ENCODE data around the gene HPDL. TPM values are rescaled to one million over a fixed set of nuclear protein-coding genes. Genes with fewer than 3 reads are reported as not detected.

HPDL gene
- total RNA-seq, 1 donor from 2014 or later = 8.3 TPM

- intact Hi-C loops (cut with micrococcal nuclease) = no loop called here
These were observed 22.4 kb downstream of the HPDL start for GRCh38 chr1:45348966-45349677.

DNA sequence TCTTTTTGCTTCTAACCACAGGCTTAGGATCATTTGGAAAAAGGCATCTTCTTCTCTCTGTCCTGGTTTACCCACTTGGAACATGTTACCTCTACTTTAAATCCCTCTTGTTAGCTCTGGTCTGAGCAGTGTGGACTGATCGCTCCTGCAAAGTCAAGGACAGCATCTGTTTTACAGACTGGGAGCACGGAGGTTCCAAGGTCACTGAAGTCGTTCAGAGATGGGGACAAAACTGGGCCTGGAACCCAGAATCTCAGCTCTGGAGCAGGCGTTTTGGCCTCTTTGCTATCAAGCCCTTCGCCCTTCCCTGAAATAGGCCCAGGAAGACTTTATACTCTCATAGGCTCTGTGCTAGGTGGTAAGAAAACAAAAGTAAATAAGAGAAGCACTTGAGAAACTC lies 24.8 kb downstream of the HPDL start:
- intact Hi-C loops (cut with micrococcal nuclease) = no loop called here

GRCh38 chr1:45353685-45354084 lies 27.0 kb downstream of the HPDL start:
- intact Hi-C loops (cut with micrococcal nuclease) = no loop called here

GRCh38 chr1:45354838-45355237 lies 28.1 kb downstream of the HPDL start:
- intact Hi-C loops (cut with micrococcal nuclease) = no loop called here

DNA sequence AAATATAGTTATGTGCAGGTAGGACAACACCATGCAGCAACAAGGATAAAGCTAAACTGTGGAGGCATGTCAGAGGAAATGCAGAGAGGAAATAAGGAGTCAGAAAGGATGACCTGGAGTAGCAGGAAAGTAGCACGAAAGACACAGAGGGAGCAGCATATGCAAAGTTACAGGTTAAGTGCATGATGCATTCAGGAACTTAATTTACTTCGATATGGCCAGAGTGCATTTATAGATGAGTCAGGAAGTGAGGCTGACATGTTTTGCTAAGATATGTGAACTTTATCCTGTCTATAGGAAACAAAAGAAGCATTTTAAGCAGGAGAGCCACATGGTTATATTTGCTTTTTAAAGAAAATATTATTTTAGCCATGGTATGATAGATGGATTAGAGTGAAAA lies 29.0 kb downstream of the HPDL start:
- intact Hi-C loops (cut with micrococcal nuclease) = no loop called here

- intact Hi-C loops (cut with micrococcal nuclease) = no loop called here
These were observed 29.5 kb downstream of the HPDL start for GRCh38 chr1:45356186-45356585.

- intact Hi-C loops (cut with micrococcal nuclease) = loop anchor here (1.0 kb wide), 2 partner anchors 133 to 210 kb away; no protein-coding TSS in a partner anchor
These were observed 33.3 kb downstream of the HPDL start for GRCh38 chr1:45359882-45360513.

DNA sequence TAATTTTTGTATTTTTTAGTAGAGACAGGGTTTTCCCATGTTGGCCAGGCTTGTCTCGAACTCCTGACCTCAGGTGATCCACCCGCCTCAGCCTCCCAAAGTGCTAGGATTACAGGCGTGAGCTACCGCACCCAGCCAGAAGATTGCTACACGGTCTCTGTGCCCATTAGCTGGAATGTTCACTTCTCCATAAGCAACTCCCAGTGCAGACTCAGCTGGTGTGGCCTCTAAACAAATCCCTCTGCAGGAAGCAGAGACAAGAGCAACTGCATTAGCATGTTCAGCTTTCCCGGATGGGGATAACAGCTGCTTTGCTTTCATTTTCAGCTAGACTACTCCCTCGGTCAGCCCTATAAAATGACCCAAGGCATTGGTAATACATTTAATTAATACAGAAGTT lies 34.3 kb downstream of the HPDL start:
- intact Hi-C loops (cut with micrococcal nuclease) = loop anchor here (1.0 kb wide), 1 partner anchor 132 kb away; no protein-coding TSS in a partner anchor

GRCh38 chr1:45364294-45364693 lies 37.6 kb downstream of the HPDL start:
- intact Hi-C loops (cut with micrococcal nuclease) = no loop called here

GRCh38 chr1:45365051-45365450 lies 38.4 kb downstream of the HPDL start:
- intact Hi-C loops (cut with micrococcal nuclease) = no loop called here

DNA sequence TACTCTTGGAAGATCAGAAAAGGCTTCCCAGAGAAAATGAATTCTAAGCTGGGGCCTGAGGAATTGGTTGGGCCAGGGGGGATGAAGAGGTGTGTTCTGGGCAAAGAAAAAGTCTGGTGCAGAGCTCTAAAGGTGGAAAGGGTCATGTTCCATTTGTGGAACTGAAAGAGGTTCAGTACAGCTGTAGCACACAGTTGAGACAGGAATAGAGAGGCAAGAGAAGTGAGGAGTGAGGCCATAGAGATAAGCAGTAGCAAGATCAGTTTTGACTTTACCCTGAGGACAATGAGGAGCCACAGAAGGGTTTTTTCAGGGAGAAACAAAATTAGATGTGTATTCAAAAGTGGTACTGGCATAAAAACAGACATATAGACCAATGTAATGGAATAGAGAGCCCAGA lies 43.9 kb downstream of the HPDL start:
- intact Hi-C loops (cut with micrococcal nuclease) = no loop called here

- intact Hi-C loops (cut with micrococcal nuclease) = no loop called here
These were observed 46.9 kb downstream of the HPDL start for GRCh38 chr1:45373573-45373972.

- intact Hi-C loops (cut with micrococcal nuclease) = no loop called here
These were observed 48.7 kb downstream of the HPDL start for GRCh38 chr1:45375104-45376090.

GRCh38 chr1:45378184-45378583 lies 51.5 kb downstream of the HPDL start:
- intact Hi-C loops (cut with micrococcal nuclease) = no loop called here

Other genes starting within 250 kb of the HPDL start
- gene ZSWIM5, start 120.3 kb upstream of the HPDL start, total RNA-seq = 0.07 TPM in 2 replicates
- 25.1 and 25.5 TPM in 2 replicates for gene TOE1, start 13.3 kb downstream of the HPDL start, total RNA-seq
- 45.1 and 57.2 TPM in 2 replicates for gene MUTYH, start 13.5 kb downstream of the HPDL start, total RNA-seq
- gene TESK2, start 164.3 kb downstream of the HPDL start, total RNA-seq = 1.7 and 2.0 TPM in 2 replicates
- 4.5 and 5.5 TPM in 2 replicates for gene CCDC163, start 173.2 kb downstream of the HPDL start, total RNA-seq
- gene MMACHC, start 173.4 kb downstream of the HPDL start, total RNA-seq = 6.5 and 8.3 TPM in 2 replicates
- 437 and 470 TPM in 2 replicates for gene PRDX1, start 195.0 kb downstream of the HPDL start, total RNA-seq
- 155 and 167 TPM in 2 replicates for gene AKR1A1, start 223.9 kb downstream of the HPDL start, total RNA-seq